ENCODE data around the gene CCDC171. TPM values are rescaled to one million over a fixed set of nuclear protein-coding genes. Genes with fewer than 3 reads are reported as not detected.
A peak's percentile ranks its signal among the peaks of the same experiment; 100 is the strongest.

Gene CCDC171
- total and polyA plus RNA-seq, 2 of the 13 experiments (the other 11 are each of a cell fraction or from before 2014, with no cell fraction given) = 0.95 to 2.5 TPM

- no peaks in the 10 kb centered on the region for H3K27me3 ChIP-seq (ENCODE audit: control insufficient read depth in 1 of 2, insufficient read depth in 2 of 2, low read length in 2 of 2)
- no peaks in the 10 kb centered on the region for H3K4me1 ChIP-seq (ENCODE audit: insufficient read depth, low read length)
- H3K4me2 ChIP-seq (ENCODE audit: low read depth, low read length) = no peak overlapping the region
- no peaks in the 10 kb centered on the region for H3K79me2 ChIP-seq (ENCODE audit: insufficient read depth, low read length)
- FAIRE-seq = no peak
- no peak overlapping the region for H3K9ac ChIP-seq (ENCODE audit: insufficient read depth, low read depth, low read length)
- no peak for DNase-seq (ENCODE audit: low spot score)
- no peaks in the 10 kb centered on the region for H3K9me3 ChIP-seq (ENCODE audit: low read length)
- no TSS peak for BruUV-seq (replicated peaks)
- ATAC-seq = no peak
- no peak for TF ChIP-seq STAT6 (CRISPR knock-in tag; IDR thresholded peaks at IDR 0.05; ENCODE audit: borderline replicate concordance)
- ChIA-PET CTCF (ENCODE audit: low intra/inter-chr PET ratio, low total read pairs) (no interaction called here), POLR2A (no interaction called here)
- H4K20me1 ChIP-seq (ENCODE audit: insufficient read depth, low read length) = no peaks in the 10 kb centered on the region
- H3K36me3 ChIP-seq (replicated peaks in 1 of 2; ENCODE audit: control insufficient read depth in 1 of 2, insufficient read depth in 2 of 2, low read length in 2 of 2) = no peaks in the 10 kb centered on the region
- no peak overlapping the region for H3K4me3 ChIP-seq (replicated peaks in 1 of 3; ENCODE audit: insufficient read depth in 1 of 3, low read depth in 2 of 3, low read length in 3 of 3)
- H3K27ac ChIP-seq (ENCODE audit: extremely low read length, insufficient read depth, low read length) = no peak overlapping the region
- H2AFZ ChIP-seq (ENCODE audit: low read length) = no peak overlapping the region
- 52% methylated on average over 4 of the region's 5 CpGs for WGBS (ENCODE audit: low lambda C conversion rate)
- in situ Hi-C loops (cut with HindIII; ENCODE audit: extremely low pct_ligation_motif_present, low pct_unique_long_range_greater_than_20kb) = no loop called here
- intact Hi-C loops (cut with micrococcal nuclease; ENCODE audit: unreplicated experiment) = no loop called here
These were observed 164.6 kb downstream of the CCDC171 start for GRCh38 chr9:15717290-15717967.

DNA sequence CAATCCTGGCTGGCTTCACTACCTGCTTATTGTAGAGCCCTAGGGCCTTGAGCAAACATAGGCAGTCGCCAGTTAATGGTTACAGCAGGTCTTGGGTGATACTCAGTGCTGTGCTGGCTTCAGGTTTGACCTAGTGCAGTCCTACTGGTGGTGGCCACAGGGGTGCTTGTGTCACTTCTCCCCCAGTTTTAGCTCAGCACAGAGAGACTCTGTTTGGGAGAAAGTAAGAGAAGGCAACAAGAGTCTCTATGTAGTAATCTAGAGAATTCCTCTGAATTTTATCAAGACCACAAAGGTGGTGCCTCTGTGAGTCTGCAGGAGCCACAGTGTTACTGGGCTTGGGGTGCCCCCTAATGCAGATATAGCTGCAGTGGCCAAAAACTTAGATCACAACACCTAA lies 165.6 kb downstream of the CCDC171 start:
- Histone ChIP-seq H3K4me1 (ENCODE audit: insufficient read depth, low read length) (no peaks in the 10 kb centered on the region), H3K9ac (ENCODE audit: insufficient read depth, low read depth, low read length) (no peak overlapping the region), H4K20me1 (ENCODE audit: insufficient read depth, low read length) (no peaks in the 10 kb centered on the region), H3K27ac (ENCODE audit: extremely low read length, insufficient read depth, low read length) (no peak overlapping the region), H2AFZ (ENCODE audit: low read length) (no peak overlapping the region), H3K4me3 (replicated peaks in 1 of 3; ENCODE audit: insufficient read depth in 1 of 3, low read depth in 2 of 3, low read length in 3 of 3) (no peak overlapping the region), H3K27me3 (ENCODE audit: control insufficient read depth in 1 of 2, insufficient read depth in 2 of 2, low read length in 2 of 2) (no peaks in the 10 kb centered on the region), H3K9me3 (ENCODE audit: low read length) (no peaks in the 10 kb centered on the region), H3K4me2 (ENCODE audit: low read depth, low read length) (no peak overlapping the region), H3K79me2 (ENCODE audit: insufficient read depth, low read length) (no peaks in the 10 kb centered on the region), H3K36me3 (replicated peaks in 1 of 2; ENCODE audit: control insufficient read depth in 1 of 2, insufficient read depth in 2 of 2, low read length in 2 of 2) (no peaks in the 10 kb centered on the region)
- ATAC-seq (peak; percentile 55; the same call in 2 of the 3 replicates), DNase-seq (ENCODE audit: low spot score) (no peak), FAIRE-seq (no peak)
- ChIA-PET POLR2A (no interaction called here), CTCF (ENCODE audit: low intra/inter-chr PET ratio, low total read pairs) (no interaction called here)
- BruUV-seq (replicated peaks) = no TSS peak
- in situ Hi-C loops (cut with HindIII; ENCODE audit: extremely low pct_ligation_motif_present, low pct_unique_long_range_greater_than_20kb) (no loop called here), intact Hi-C loops (cut with micrococcal nuclease; ENCODE audit: unreplicated experiment) (no loop called here)
- TF ChIP-seq E2F1 (CRISPR knock-in tag; IDR thresholded peaks at IDR 0.05) (no peak), SMAD9 (CRISPR knock-in tag; IDR thresholded peaks at IDR 0.05) (no peak)
- WGBS (ENCODE audit: low lambda C conversion rate) = 33% methylated on average over 1 of the region's 1 CpG

Measured in HepG2 (cell line).